CD14-positive monocyte (primary cell): ENCODE measurements around the gene GIT1. TPM values are rescaled to one million over a fixed set of nuclear protein-coding genes. Genes with fewer than 3 reads are reported as not detected.

Source experiments
- DNase-seq, 3 donors: peaks; one replicate each; pipeline ENCODE4 v3.0.0-alpha.2; 2011 to 2022
- H2AFZ ChIP-seq: 2 replicates; pipeline ENCODE4 v1.6.0; 2012; ENCODE audit warnings: mild to moderate bottlenecking, low read depth, low read length, inconsistent platforms; ENCODE audit not compliant: insufficient read depth, poor library complexity, severe bottlenecking
- H3K27ac ChIP-seq, 2 donors: 1 replicate in 1 of 2; 2 replicates in 1 of 2; pipeline ENCODE4 v1.5.1; 2012 to 2013; ENCODE audit warnings: low read length in 2 of 2, control low read depth in 1 of 2, inconsistent platforms in 1 of 2, low read depth in 1 of 2, mild to moderate bottlenecking in 1 of 2
- H3K27me3 ChIP-seq, 2 donors: one replicate each; pipeline versions ENCODE4 v1.6.0 to v1.6.1; 2011 to 2013; ENCODE audit warnings: low read length in 2 of 2; ENCODE audit not compliant: control insufficient read depth in 2 of 2, insufficient read depth in 2 of 2
- H3K36me3 ChIP-seq, 2 donors: replicated peaks in 1 of 2; 1 replicate in 1 of 2; 2 replicates in 1 of 2; pipeline versions ENCODE4 v1.5.1 to v1.6.1; 2012 to 2013; ENCODE audit warnings: low read length in 2 of 2, control low read depth in 1 of 2, inconsistent platforms in 1 of 2, mild to moderate bottlenecking in 1 of 2; ENCODE audit not compliant: insufficient read depth in 2 of 2, control insufficient read depth in 1 of 2
- H3K4me1 ChIP-seq, 2 donors: 1 replicate in 1 of 2; 2 replicates in 1 of 2; pipeline versions ENCODE4 v1.5.1 to v1.6.1; 2012 to 2013; ENCODE audit warnings: low read length in 2 of 2, control low read depth in 1 of 2, inconsistent platforms in 1 of 2, mild to moderate bottlenecking in 1 of 2, moderate library complexity in 1 of 2; ENCODE audit not compliant: insufficient read depth in 2 of 2, control insufficient read depth in 1 of 2
- H3K4me2 ChIP-seq: replicated peaks from 2 replicates; pipeline ENCODE3; 2012; ENCODE audit warnings: low read length, moderate library complexity, mild to moderate bottlenecking; ENCODE audit not compliant: poor library complexity, severe bottlenecking; ENCODE audit errors: extremely low read depth
- H3K4me3 ChIP-seq, 3 experiments: fragments of 200-600 bp in 1 of 3; sonication (generic) in 1 of 3; replicated peaks in 1 of 3; 1 replicate in 2 of 3; 2 replicates in 1 of 3; pipeline ENCODE4 v1.5.1; 2011 to 2013; ENCODE audit warnings: low read length in 3 of 3, mild to moderate bottlenecking in 3 of 3, control low read depth in 2 of 3, low read depth in 2 of 3, inconsistent platforms in 1 of 3, moderate library complexity in 1 of 3
- H3K79me2 ChIP-seq: 2 replicates; pipeline ENCODE4 v1.6.0; 2012; ENCODE audit warnings: mild to moderate bottlenecking, control low read depth, inconsistent platforms, low read length, moderate library complexity; ENCODE audit not compliant: insufficient read depth
- H3K9ac ChIP-seq: 2 replicates; pipeline ENCODE4 v1.6.0; 2017; ENCODE audit warnings: low read length, mild to moderate bottlenecking; ENCODE audit not compliant: insufficient read depth, poor library complexity, severe bottlenecking
- H3K9me3 ChIP-seq, 2 donors: replicated peaks in 1 of 2; 1 replicate in 1 of 2; 2 replicates in 1 of 2; pipeline versions ENCODE4 v1.5.1 to v1.6.1; 2012 to 2013; ENCODE audit warnings: low read length in 2 of 2, control low read depth in 1 of 2; ENCODE audit not compliant: control insufficient read depth in 1 of 2, insufficient read depth in 1 of 2
- H4K20me1 ChIP-seq: 2 replicates; pipeline ENCODE4 v1.6.0; 2012; ENCODE audit warnings: mild to moderate bottlenecking, low read length, control low read depth, moderate library complexity; ENCODE audit not compliant: insufficient read depth
- H3K27ac Mint-ChIP-seq, 7 donors: one replicate each; pipeline ENCODE4 v1.8.0; 2020; ENCODE audit warnings: mild to moderate bottlenecking in 7 of 7, mixed read lengths in 7 of 7, moderate library complexity in 6 of 7, inconsistent platforms in 2 of 7
- H3K27me3 Mint-ChIP-seq, 3 donors: one replicate each; pipeline ENCODE4 v1.8.0; 2021 to 2022; ENCODE audit warnings: low read depth in 3 of 3, mild to moderate bottlenecking in 3 of 3, mixed read lengths in 3 of 3, moderate library complexity in 3 of 3, inconsistent platforms in 1 of 3
- H3K36me3 Mint-ChIP-seq, 2 donors: one replicate each; pipeline ENCODE4 v1.8.0; 2020; ENCODE audit warnings: mixed read lengths in 2 of 2, inconsistent platforms in 1 of 2, mild to moderate bottlenecking in 1 of 2
- H3K4me1 Mint-ChIP-seq: one replicate; pipeline ENCODE4 v1.8.0; 2020; ENCODE audit warnings: mild to moderate bottlenecking, mixed read lengths
- H3K4me3 Mint-ChIP-seq, 2 donors: one replicate each; pipeline ENCODE4 v1.8.0; 2020; ENCODE audit warnings: mild to moderate bottlenecking in 2 of 2, mixed read lengths in 2 of 2, moderate library complexity in 1 of 2
- H3K9me3 Mint-ChIP-seq, 7 donors: one replicate each; pipeline ENCODE4 v1.8.0; 2020 to 2022; ENCODE audit warnings: mixed read lengths in 7 of 7, mild to moderate bottlenecking in 6 of 7, moderate library complexity in 6 of 7, inconsistent platforms in 2 of 7
- WGBS: methylation state at CpG from one replicate; pipeline ENCODE4 v1.1.5; 2013; ENCODE audit warnings: missing lambda C conversion rate; ENCODE audit not compliant: insufficient coverage; 5-methylcytosine and 5-hydroxymethylcytosine counted together
- intact Hi-C, 2 donors: fragments of 100-400 bp; cut with micrococcal nuclease; formaldehyde crosslinking; loops; one replicate each; pipeline versions ENCODE4 v1.15.0 to v1.15.1; 2023
- polyA plus RNA-seq, 3 donors: library from polyadenylated mRNA; depleted of rRNA in 1 of 3; unstranded in 2 of 3; stranded (reverse) in 1 of 3; fragments of 300-500 nt in 2 of 3; fragments of >200 nt in 1 of 3; fragmentation: Illumina TruSeq in 2 of 3; gene quantifications; 1 replicate in 2 of 3; 2 replicates in 1 of 3; pipeline ENCODE4 v1.2.3, GENCODE V29; 2012 to 2021
- TF ChIP-seq, protein P1 (sequence below): fragments of 200-600 bp; IDR thresholded peaks from one replicate; pipeline ENCODE4 v1.8.0; 2022; ENCODE audit warnings: antibody characterized with exemption, mild to moderate bottlenecking

GIT1 gene
- polyA plus RNA-seq, 3 donors, result 3.1 to 41.7 (median 4.4) TPM

DNA sequence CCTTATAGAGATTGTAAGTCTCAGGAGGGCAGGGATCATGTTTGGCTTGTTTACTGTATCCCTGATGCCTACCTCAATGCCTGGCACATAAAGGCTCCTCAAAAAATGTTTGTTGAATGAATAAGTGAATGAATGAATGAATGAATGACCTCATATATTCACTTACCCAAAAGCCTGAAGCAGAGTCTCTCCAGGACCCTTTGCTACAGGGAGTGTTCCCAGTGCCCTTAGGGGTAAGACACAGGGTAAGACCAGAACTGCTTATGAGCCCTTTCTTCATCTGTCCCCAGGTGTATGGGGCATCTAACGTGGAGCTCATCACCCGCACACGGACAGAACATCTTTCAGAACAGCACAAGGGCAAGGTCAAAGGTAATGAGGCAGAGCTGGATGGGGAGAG, 20.9 kb upstream of the GIT1 start:
- Histone ChIP-seq H3K27me3 (peaks cover 0 to 23% of the 10 kb centered on the region in 2 donors), H2AFZ (no peak overlapping the region), H3K9ac (no peak overlapping the region), H3K79me2 (no peaks in the 10 kb centered on the region), H3K9me3 (no peaks in the 10 kb centered on the region), H3K36me3 (no peaks in the 10 kb centered on the region), H3K4me2 (no peak overlapping the region), H3K27ac (no peak overlapping the region), H3K4me3 (no peak overlapping the region), H4K20me1 (peaks cover 12% of the 10 kb centered on the region), H3K4me1 (peaks cover 23 to 29% of the 10 kb centered on the region in 2 donors)
- Mint-ChIP-seq H3K4me1 (peaks cover 19% of the 10 kb centered on the region), H3K4me3 (no peak overlapping the region), H3K36me3 (no peaks in the 10 kb centered on the region), H3K9me3 (peaks cover 0 to 2% (median 0%) of the 10 kb centered on the region in 7 donors), H3K27me3 (peaks cover 20 to 29% (median 21%) of the 10 kb centered on the region in 3 donors), H3K27ac (no peak overlapping the region)
- TF ChIP-seq, protein P1, sequence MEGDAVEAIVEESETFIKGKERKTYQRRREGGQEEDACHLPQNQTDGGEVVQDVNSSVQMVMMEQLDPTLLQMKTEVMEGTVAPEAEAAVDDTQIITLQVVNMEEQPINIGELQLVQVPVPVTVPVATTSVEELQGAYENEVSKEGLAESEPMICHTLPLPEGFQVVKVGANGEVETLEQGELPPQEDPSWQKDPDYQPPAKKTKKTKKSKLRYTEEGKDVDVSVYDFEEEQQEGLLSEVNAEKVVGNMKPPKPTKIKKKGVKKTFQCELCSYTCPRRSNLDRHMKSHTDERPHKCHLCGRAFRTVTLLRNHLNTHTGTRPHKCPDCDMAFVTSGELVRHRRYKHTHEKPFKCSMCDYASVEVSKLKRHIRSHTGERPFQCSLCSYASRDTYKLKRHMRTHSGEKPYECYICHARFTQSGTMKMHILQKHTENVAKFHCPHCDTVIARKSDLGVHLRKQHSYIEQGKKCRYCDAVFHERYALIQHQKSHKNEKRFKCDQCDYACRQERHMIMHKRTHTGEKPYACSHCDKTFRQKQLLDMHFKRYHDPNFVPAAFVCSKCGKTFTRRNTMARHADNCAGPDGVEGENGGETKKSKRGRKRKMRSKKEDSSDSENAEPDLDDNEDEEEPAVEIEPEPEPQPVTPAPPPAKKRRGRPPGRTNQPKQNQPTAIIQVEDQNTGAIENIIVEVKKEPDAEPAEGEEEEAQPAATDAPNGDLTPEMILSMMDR, result no peak
- intact Hi-C loops, result loop anchor here in 1 of 2 donors (10.0 kb wide), 1 partner anchor 46 kb away; the partner anchor contains the start of genes ABHD15 and TP53I13
- DNase-seq, result no peak
- no CpG with 5 or more reads among the region's 3 CpGs for WGBS

DNA sequence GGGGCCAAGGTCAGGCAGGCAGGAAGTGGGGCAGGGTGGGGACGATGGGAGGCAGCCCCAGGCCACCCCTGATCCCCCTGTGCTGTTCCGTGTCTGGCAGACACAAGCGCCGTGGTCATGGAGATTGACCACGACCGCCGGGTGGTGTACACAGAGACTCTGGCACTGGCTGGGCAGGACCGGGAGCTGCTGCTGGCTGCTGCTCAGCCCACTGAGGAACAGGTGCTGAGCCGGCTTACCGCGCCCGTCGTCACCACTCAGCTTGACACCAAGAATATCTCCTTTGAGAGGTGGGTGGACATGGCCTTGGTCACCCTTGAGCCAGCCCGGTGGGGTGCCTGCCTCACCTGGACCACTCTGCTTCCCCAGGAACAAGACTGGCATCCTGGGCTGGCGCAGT, 19.5 kb upstream of the GIT1 start:
- no peak for DNase-seq
- no peak overlapping the region for H3K4me3 Mint-ChIP-seq
- Histone ChIP-seq H3K79me2 (no peaks in the 10 kb centered on the region), H3K27ac (no peak overlapping the region), H3K9ac (no peak overlapping the region), H3K36me3 (no peaks in the 10 kb centered on the region), H3K4me1 (peaks cover 9 to 15% of the 10 kb centered on the region in 2 donors), H3K27me3 (peaks cover 0 to 15% of the 10 kb centered on the region in 2 donors), H3K4me3 (no peak overlapping the region), H3K9me3 (no peaks in the 10 kb centered on the region), H3K4me2 (no peak overlapping the region), H4K20me1 (peaks cover 4% of the 10 kb centered on the region), H2AFZ (no peak overlapping the region)
- intact Hi-C loops, result no loop called here
- H3K27ac Mint-ChIP-seq, result no peak overlapping the region
- H3K27me3 Mint-ChIP-seq, result peaks cover 7 to 17% (median 11%) of the 10 kb centered on the region in 3 donors
- H3K36me3 Mint-ChIP-seq, result no peaks in the 10 kb centered on the region
- TF ChIP-seq, protein P1, result no peak
- H3K4me1 Mint-ChIP-seq, result peaks cover 5% of the 10 kb centered on the region
- WGBS, result 89% methylated on average over 12 of the region's 15 CpGs
- no peaks in the 10 kb centered on the region for H3K9me3 Mint-ChIP-seq
